Activated CD8-positive, alpha-beta memory T cell treated with anti-CD3 and anti-CD28 coated beads, Interleukin-2, amount 50 U/mL, for 24 hours (primary cell): Measurements from ENCODE around the gene SIDT2.
A peak's percentile ranks its signal among the peaks of the same experiment; 100 is the strongest.
"Not testable (repeated sequence)": the region's sequence is repeated elsewhere in the genome, so short reads cannot be mapped to it uniquely, and the experiment has no call there.

Source experiments
- DNase-seq: peaks from one replicate; pipeline ENCODE4 v3.0.0-alpha.2; 2020; ENCODE audit errors: extremely low read depth

The SIDT2 gene

GRCh38 chr11:117178210-117179034 lies at the start of gene SIDT2:
Gene SIDT2 (plus strand): TSS chr11:117178743. CDS start chr11:117179264, 521 bp downstream.
- DNase-seq, result peak; percentile 75

GRCh38 chr11:117130396-117130795 lies 48.1 kb upstream of the SIDT2 start:
- not testable (repeated sequence) for DNase-seq

GRCh38 chr11:117130879-117131278 lies 47.7 kb upstream of the SIDT2 start:
- DNase-seq, result no peak

- no peak for DNase-seq
Observed at GRCh38 chr11:117134431-117134830, 44.1 kb upstream of the SIDT2 start.

- DNase-seq, result not testable (repeated sequence)
Observed at GRCh38 chr11:117134979-117135378, 43.6 kb upstream of the SIDT2 start.

GRCh38 chr11:117137223-117138086 lies 41.1 kb upstream of the SIDT2 start:
- not testable (repeated sequence) for DNase-seq

GRCh38 chr11:117143390-117143789 lies 35.2 kb upstream of the SIDT2 start:
- no peak for DNase-seq

- DNase-seq, result peak; percentile 88
Observed at GRCh38 chr11:117143871-117144476, 34.6 kb upstream of the SIDT2 start, which contains the start of gene PAFAH1B2. Gene PAFAH1B2 (plus strand): TSS chr11:117144287. CDS start chr11:117152448, 8,161 bp downstream.

GRCh38 chr11:117144477-117145392 lies 33.8 kb upstream of the SIDT2 start:
- no peak for DNase-seq

GRCh38 chr11:117145393-117145761 lies 33.2 kb upstream of the SIDT2 start:
- DNase-seq, result no peak

- no peak for DNase-seq
Observed at GRCh38 chr11:117146521-117146920, 32.0 kb upstream of the SIDT2 start.

- no peak for DNase-seq
Observed at GRCh38 chr11:117152066-117152465, 26.5 kb upstream of the SIDT2 start.

- DNase-seq, result no peak
Observed at GRCh38 chr11:117154468-117154867, 24.1 kb upstream of the SIDT2 start.

- no peak for DNase-seq
Observed at GRCh38 chr11:117157507-117157906, 21.0 kb upstream of the SIDT2 start.

GRCh38 chr11:117159892-117160291 lies 18.7 kb upstream of the SIDT2 start:
- no peak for DNase-seq

GRCh38 chr11:117160826-117161225 lies 17.7 kb upstream of the SIDT2 start:
- no peak for DNase-seq

- DNase-seq, result no peak
Observed at GRCh38 chr11:117166491-117166890, 12.1 kb upstream of the SIDT2 start.

- DNase-seq, result no peak
Observed at GRCh38 chr11:117169736-117170135, 8.8 kb upstream of the SIDT2 start.

GRCh38 chr11:117170210-117170609 lies 8.3 kb upstream of the SIDT2 start:
- no peak for DNase-seq

GRCh38 chr11:117171007-117171403 lies 7.5 kb upstream of the SIDT2 start:
- DNase-seq, result no peak

- DNase-seq, result no peak
Observed at GRCh38 chr11:117171404-117172061, 7.0 kb upstream of the SIDT2 start.
